ENCODE measurements around the gene TBC1D3B.
"Not testable (repeated sequence)": the region's sequence is repeated elsewhere in the genome, so short reads cannot be mapped to it uniquely, and the experiment has no call there.

The TBC1D3B gene

DNA sequence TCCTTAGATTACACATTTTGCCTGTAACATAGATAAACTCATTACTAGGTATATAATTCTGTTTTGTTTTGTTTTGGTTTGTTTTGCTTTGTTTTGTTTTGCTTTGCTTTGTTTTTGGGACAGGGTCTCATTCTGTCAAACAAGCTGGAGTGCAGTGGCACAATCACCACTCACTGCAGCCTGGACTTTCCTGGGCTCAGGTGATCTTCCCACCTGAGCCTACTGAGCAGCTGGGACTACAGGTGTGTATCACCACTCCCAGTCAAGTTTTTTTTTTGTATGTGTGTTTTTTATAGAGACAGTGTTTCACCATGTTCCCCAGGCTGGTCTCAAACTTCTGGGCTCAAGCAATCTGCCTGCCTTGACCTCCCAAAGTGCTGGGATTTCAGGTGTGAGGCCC, 33.1 kb upstream of the TBC1D3B start:
- TF ChIP-seq, protein P1, sequence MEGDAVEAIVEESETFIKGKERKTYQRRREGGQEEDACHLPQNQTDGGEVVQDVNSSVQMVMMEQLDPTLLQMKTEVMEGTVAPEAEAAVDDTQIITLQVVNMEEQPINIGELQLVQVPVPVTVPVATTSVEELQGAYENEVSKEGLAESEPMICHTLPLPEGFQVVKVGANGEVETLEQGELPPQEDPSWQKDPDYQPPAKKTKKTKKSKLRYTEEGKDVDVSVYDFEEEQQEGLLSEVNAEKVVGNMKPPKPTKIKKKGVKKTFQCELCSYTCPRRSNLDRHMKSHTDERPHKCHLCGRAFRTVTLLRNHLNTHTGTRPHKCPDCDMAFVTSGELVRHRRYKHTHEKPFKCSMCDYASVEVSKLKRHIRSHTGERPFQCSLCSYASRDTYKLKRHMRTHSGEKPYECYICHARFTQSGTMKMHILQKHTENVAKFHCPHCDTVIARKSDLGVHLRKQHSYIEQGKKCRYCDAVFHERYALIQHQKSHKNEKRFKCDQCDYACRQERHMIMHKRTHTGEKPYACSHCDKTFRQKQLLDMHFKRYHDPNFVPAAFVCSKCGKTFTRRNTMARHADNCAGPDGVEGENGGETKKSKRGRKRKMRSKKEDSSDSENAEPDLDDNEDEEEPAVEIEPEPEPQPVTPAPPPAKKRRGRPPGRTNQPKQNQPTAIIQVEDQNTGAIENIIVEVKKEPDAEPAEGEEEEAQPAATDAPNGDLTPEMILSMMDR (conservative IDR thresholded peaks at IDR 0.05), result no peak
- H3K27ac ChIP-seq, result no peak overlapping the region

DNA sequence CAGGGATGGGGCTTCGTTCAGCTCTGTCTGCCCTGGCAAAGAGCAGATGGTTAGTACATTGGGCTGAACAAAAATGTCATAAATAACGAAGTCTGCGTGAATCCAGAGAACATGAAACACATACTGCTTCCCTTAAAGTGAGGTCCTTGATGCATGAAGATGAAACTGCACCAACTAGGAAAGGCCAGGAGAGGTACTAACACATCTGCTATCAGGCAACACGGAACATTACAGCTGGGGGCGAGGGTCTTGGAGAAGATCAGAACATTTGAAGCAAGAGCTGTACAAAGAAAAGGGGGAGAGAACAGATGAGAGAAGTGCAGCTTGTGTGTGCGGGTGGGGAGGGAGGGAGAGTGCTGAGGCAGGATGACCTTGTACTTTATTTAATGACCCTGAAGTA, 30.9 kb upstream of the TBC1D3B start:
- H3K27ac ChIP-seq, result not testable (repeated sequence)

DNA sequence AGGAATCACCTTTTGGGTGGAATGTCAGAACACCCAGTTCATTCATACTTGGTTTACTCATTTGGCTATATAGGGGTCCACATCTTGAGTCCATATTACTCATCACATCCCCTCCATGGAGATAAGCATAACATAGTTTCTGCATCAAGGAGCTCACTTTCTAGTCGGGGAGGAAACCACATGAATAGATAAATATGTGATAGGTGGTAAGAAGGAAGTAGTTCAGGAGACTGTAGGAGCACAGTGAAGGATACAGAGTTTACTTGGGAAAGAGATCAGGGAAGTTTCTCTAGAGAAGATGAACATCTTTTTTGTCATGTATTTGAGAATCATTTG, 30.0 kb upstream of the TBC1D3B start:
- H3K27ac ChIP-seq, result not testable (repeated sequence)

DNA sequence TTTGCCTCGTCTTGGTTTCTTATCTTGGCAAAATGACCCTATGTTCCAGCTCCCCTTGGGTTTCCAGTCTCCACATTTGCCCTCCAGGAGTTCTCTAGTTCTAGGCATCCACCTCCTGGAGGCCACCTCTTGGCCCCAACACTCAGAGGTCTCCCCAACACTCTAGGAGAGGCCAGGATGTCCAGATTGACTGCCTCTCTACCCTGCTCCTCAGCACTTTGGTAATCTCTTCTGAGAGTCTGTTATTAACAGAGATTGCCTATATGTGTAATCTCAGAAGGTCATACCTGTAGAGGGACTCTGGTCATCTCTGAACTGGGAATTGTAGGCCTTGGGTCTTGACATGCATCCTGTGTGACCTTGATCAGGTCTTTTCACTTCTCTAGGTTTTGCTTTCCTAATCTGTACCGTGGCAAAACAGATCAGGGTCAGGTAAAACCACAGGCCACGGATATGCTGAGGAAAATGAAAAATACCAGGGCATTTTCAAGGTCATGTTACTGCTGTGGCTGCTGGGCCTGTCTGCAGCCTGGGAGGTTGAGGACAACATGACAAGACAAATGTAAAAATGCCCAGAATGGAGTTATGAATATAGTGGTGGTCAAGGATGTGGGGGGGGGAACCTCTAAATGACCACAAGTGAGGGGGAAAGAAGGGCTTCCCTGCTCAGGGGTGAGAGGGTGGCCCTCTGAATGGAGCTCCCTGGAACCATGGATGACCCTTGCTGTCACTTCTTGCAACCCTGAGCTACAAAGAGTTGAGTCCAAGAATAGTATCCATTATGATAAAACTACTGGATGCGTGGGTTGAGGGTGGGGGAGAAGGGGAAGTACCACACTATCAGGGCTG, 29.4 kb upstream of the TBC1D3B start:
- TF ChIP-seq, protein P1 (conservative IDR thresholded peaks at IDR 0.05), result no peak
- no peak overlapping the region for H3K27ac ChIP-seq

DNA sequence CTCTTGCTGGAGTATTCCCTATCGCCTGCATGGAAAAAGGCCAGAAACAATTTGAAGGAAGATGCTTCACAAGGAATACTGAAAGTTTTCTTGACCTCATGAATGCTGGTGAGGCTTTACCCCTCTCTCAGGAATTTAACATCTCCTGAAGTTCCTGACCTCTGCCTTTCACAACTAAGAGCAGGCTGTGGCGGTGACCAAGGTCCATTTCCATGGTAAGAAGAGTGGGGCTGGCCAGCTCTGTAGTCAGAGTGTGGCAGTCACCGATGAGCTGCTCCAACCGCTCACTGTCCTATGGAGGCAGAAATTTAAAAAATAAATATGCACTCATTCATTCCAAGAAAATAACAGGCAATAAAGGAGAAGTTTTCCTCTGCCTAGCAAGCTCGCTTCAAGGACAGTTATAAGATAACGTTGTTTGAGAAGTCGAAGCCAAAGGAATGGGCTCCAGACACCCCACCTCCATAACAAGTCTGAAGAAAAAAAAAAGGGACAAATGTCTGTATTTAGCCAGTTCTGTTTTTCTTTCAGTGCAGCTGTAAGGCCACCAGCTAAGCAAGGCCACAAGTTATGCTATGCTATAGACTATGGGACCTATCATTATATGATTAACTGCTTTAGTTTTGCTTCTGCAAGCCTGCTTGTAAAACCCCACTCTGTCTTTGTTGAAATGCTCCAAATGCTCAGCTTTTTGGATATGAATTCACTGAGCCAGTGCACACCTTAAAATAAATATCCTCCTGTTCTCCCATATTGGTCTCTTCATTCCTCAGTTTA, 28.5 kb upstream of the TBC1D3B start:
- H3K27ac ChIP-seq, result no peak overlapping the region
- TF ChIP-seq, protein P1 (conservative IDR thresholded peaks at IDR 0.05), result no peak

DNA sequence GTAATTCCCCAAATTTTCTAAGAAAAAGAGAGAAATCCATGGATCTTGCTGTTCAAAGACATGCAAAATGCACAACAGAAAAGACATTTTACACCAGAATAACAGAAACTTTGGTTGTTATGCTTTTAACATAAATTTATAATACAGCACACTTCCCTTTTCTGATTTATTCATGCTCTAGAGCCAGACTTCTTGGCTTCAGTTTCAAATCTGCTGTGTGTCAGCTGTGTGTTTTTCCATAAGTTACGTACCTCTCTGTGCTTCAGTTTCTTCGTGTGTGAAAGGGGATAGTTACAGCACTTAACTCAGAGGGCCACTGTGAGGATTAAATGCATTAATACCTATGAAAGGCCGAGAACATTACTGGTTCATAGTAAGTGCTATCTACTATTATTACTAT, 26.9 kb upstream of the TBC1D3B start:
- H3K27ac ChIP-seq, result no peak overlapping the region

DNA sequence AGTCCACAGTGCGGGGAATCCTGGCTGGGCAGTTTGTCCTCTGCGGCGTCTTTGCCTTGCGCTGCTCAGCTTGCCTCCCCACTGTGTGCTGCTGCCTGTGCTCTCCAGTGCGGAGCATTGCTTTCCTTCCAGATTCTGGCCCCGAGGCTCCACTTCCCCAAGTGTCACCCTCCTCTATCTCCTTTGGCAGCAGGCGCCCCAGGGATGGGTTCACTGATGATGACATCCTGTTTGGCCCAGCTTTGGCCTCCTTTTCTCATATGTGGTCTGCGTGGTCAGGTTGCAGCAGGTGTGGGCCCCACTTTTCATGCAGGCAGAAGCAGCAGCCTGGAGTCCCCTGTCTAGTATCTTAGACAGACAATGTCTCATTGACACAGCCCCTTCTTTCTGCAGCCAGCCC, 25.1 kb upstream of the TBC1D3B start:
- H3K27ac ChIP-seq, result not testable (repeated sequence)

More for the DNA sequence above, 26.9 kb upstream of the TBC1D3B start:
- TF ChIP-seq, protein P1 (conservative IDR thresholded peaks at IDR 0.05), result no peak

DNA sequence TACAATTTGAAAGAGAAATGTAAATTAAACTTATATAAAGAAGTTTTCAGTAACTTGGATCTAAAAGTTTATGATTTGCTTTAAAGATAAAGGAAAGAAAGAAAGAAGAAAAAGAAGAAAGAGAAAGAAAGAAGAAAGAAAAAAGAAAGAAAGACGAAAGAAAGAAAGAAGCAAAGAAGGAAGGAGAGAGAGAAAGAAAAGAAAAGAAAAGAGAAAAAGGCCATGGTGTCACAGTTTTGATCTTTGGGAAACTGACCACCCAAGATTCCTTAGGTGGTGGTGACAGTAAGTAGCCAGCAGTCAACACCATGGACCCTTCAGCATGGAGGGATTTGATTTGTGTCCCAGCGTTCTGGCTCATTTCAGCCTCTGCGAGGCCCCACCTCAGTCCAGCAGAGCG, 24.7 kb upstream of the TBC1D3B start:
- H3K27ac ChIP-seq, result not testable (repeated sequence)

DNA sequence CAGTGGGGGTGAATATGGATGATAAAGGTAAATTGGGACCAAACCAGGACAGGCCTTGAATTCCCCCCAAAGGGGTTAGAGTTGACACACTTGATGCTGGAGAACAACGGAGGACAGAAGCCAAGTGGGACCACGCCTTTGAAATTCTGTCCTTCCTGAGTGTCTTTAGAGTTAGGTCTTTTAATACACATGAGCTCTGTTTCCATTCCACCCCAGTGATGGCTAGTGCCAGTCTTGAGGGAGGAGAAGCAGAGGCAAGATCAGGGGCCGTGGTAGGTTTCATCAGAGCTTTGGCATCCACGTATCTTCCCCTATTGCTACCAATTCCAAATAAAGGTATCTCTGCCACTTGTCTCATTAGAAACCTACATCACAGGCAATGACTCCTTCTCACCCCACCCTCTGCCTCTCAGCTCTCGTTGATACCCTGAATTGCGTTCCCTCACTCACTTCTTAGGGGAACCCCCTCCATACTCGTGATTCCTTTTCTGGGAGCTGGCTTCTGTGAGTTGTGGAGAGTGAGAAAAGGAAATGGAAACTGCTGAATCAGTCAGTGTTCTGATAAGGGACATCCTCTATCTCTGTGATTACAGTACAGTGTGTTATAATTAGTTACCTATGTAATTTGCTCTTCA, 22.5 kb upstream of the TBC1D3B start:
- TF ChIP-seq, protein P1 (conservative IDR thresholded peaks at IDR 0.05), result no peak
- H3K27ac ChIP-seq, result no peak overlapping the region
